Peyer's patch (tissue), 4 donors: ENCODE measurements around the gene EMILIN2.

ENCODE experiments used
- POLR2A ChIP-seq, 2 donors: fragments of 450-650 bp; IDR thresholded peaks; one replicate each; pipeline ENCODE4 v1.5.1; 2017; ENCODE audit warnings: antibody characterized with exemption in 2 of 2, mild to moderate bottlenecking in 2 of 2, moderate library complexity in 2 of 2
- TF ChIP-seq, protein P1 (sequence below), 6 experiments: fragments of 450-650 bp in 4 of 6; fragments of 200-600 bp in 2 of 6; sonication (generic) in 1 of 6; IDR thresholded peaks; one replicate each; pipeline ENCODE4 v1.5.1; 2017 to 2019; ENCODE audit warnings: antibody characterized with exemption in 6 of 6, mild to moderate bottlenecking in 3 of 6, moderate library complexity in 1 of 6

GRCh38 chr18:2853926-2854664, 7.3 kb downstream of the EMILIN2 start:
- no peak for TF ChIP-seq POLR2A (IDR thresholded peaks at IDR 0.05)
- TF ChIP-seq, protein P1, sequence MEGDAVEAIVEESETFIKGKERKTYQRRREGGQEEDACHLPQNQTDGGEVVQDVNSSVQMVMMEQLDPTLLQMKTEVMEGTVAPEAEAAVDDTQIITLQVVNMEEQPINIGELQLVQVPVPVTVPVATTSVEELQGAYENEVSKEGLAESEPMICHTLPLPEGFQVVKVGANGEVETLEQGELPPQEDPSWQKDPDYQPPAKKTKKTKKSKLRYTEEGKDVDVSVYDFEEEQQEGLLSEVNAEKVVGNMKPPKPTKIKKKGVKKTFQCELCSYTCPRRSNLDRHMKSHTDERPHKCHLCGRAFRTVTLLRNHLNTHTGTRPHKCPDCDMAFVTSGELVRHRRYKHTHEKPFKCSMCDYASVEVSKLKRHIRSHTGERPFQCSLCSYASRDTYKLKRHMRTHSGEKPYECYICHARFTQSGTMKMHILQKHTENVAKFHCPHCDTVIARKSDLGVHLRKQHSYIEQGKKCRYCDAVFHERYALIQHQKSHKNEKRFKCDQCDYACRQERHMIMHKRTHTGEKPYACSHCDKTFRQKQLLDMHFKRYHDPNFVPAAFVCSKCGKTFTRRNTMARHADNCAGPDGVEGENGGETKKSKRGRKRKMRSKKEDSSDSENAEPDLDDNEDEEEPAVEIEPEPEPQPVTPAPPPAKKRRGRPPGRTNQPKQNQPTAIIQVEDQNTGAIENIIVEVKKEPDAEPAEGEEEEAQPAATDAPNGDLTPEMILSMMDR (IDR thresholded peaks at IDR 0.05): no peak
